ENCODE data around the gene GSTM1.

The GSTM1 gene

GRCh38 chr1:109732390-109732881 lies 44.8 kb downstream of the GSTM1 start:
- no peak for DNase-seq

DNA sequence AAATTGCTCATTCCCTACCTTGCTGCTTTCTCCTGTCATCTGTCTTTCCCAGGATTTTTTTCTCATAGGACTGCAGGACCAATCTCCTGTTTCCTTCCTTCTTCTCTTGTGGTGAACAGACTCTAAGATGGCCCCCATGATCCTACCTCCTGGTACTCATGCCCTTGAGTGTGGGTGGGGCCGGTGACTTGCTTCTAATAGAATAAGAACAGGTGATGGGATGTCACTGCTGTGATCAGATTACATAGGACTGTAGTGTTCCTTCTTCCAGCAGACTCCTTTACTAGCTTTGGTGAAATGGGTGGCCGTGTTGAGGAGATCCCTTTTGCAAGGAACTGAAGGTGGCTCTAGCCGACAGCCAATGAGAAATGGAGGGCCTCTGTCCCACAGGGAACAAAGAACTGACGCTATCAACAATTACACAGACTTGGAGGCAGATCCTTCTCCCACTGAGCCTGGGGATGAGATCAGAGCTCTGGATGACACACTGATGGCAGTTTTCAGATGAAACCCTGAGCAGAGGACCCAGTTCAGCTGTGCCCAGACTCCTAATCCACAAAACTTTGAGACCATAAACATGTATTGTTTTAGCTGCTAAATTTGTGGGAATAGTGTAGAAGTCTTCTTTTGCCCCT lies 45.7 kb downstream of the GSTM1 start:
- no peak for DNase-seq

GRCh38 chr1:109739738-109740614 lies 52.4 kb downstream of the GSTM1 start:
- DNase-seq, result peak; percentile 96

GRCh38 chr1:109740615-109741373 lies 53.2 kb downstream of the GSTM1 start, which contains the start of gene GSTM3:
Gene GSTM3, minus strand, starts transcription at chr1:109741038. Its CDS starts 751 bp downstream, at chr1:109740287.
- no peak for DNase-seq

All from eye (tissue), 1 donor.